B cell (primary cell): Measurements from ENCODE around the gene CLCN1. TPM values are rescaled to one million over a fixed set of nuclear protein-coding genes. Genes with fewer than 3 reads are reported as not detected.

Experiments
- ATAC-seq: fragments of 200-7000 bp; cut with Tn5 transposase; one replicate; pipeline ENCODE4 v1.10.0; 2021; ENCODE audit warnings: low read depth, mild to moderate bottlenecking, moderate number of reproducible peaks, moderate library complexity
- CTCF ChIA-PET: fragments of 350-600 bp; sonication (Branson Sonifier 250); formaldehyde crosslinking; loops from one replicate; lab custom pipeline; 2021; ENCODE audit warnings: antibody characterized with exemption, inconsistent platforms; lab: Charles Lee
- POLR2A ChIA-PET: fragments of 350-600 bp; sonication (Branson Sonifier 250); formaldehyde crosslinking; loops from one replicate; lab custom pipeline; 2021; ENCODE audit warnings: antibody characterized with exemption; lab: Charles Lee
- DNase-seq: peaks from one replicate; pipeline ENCODE4 v3.0.0; 2013
- H2AFZ ChIP-seq: 2 replicates; pipeline ENCODE4 v1.6.1; 2012; ENCODE audit warnings: mild to moderate bottlenecking, low read depth, low read length; ENCODE audit not compliant: insufficient read depth, poor library complexity, severe bottlenecking
- H3K27ac ChIP-seq, 2 donors: 1 replicate in 1 of 2; 2 replicates in 1 of 2; pipeline ENCODE4 v1.5.1; 2012 to 2013; ENCODE audit warnings: low read length in 2 of 2, mild to moderate bottlenecking in 2 of 2, moderate library complexity in 1 of 2
- H3K27me3 ChIP-seq, 4 experiments: fragments of 200-600 bp in 1 of 4; sonication (generic) in 1 of 4; replicated peaks in 1 of 4; 1 replicate in 2 of 4; 2 replicates in 2 of 4; pipeline versions ENCODE4 v1.6.1 to v1.7.0; 2013 to 2016; ENCODE audit warnings: low read length in 3 of 4, mild to moderate bottlenecking in 2 of 4, mixed read lengths in 1 of 4, moderate library complexity in 1 of 4; ENCODE audit not compliant: insufficient read depth in 4 of 4, control insufficient read depth in 3 of 4; ENCODE audit errors: control extremely low read depth in 1 of 4
- H3K36me3 ChIP-seq, 2 experiments: replicated peaks in 1 of 2; 1 replicate in 1 of 2; 2 replicates in 1 of 2; pipeline versions ENCODE4 v1.6.1 to v1.7.1; 2013; ENCODE audit warnings: low read length in 1 of 2; ENCODE audit not compliant: insufficient read depth in 2 of 2, control insufficient read depth in 1 of 2; ENCODE audit errors: control extremely low read depth in 1 of 2, extremely low read depth in 1 of 2
- H3K4me1 ChIP-seq, 2 donors: fragments of 200-600 bp in 1 of 2; sonication (generic) in 1 of 2; 1 replicate in 1 of 2; 2 replicates in 1 of 2; pipeline versions ENCODE4 v1.5.1 to v1.6.1; 2013 to 2017; ENCODE audit warnings: low read length in 2 of 2; ENCODE audit not compliant: control insufficient read depth in 2 of 2, insufficient read depth in 2 of 2
- H3K4me2 ChIP-seq: replicated peaks from 2 replicates; pipeline ENCODE3; 2012; ENCODE audit warnings: mild to moderate bottlenecking, low read depth, low read length; ENCODE audit not compliant: poor library complexity, severe bottlenecking
- H3K4me3 ChIP-seq, 5 experiments: fragments of 200-600 bp in 1 of 5; sonication (generic) in 1 of 5; 1 replicate in 3 of 5; 2 replicates in 2 of 5; pipeline versions ENCODE4 v1.5.1 to v1.7.0; 2011 to 2016; ENCODE audit warnings: low read length in 4 of 5, mild to moderate bottlenecking in 4 of 5, low read depth in 2 of 5, control low read depth in 1 of 5, moderate library complexity in 1 of 5; ENCODE audit not compliant: insufficient read depth in 1 of 5; ENCODE audit errors: control extremely low read depth in 1 of 5, extremely low read depth in 1 of 5
- H3K79me2 ChIP-seq: fragments of 200-600 bp; sonication (generic); one replicate; pipeline ENCODE4 v1.6.0; 2016; ENCODE audit warnings: low read length; ENCODE audit not compliant: control insufficient read depth, insufficient read depth
- H3K9ac ChIP-seq: fragments of 200-600 bp; sonication (generic); 2 replicates; pipeline ENCODE4 v1.6.1; 2017; ENCODE audit warnings: mild to moderate bottlenecking, low read length, moderate library complexity
- H3K9me3 ChIP-seq, 3 donors: one replicate each; pipeline versions ENCODE4 v1.6.1 to v1.7.1; 2013; ENCODE audit warnings: low read length in 2 of 3; ENCODE audit not compliant: control insufficient read depth in 2 of 3, insufficient read depth in 1 of 3; ENCODE audit errors: control extremely low read depth in 1 of 3
- H4K20me1 ChIP-seq: 2 replicates; pipeline ENCODE4 v1.6.0; 2012; ENCODE audit warnings: mild to moderate bottlenecking, low read length; ENCODE audit not compliant: insufficient read depth, control insufficient read depth, poor library complexity, severe bottlenecking
- H3K27ac Mint-ChIP-seq: one replicate; pipeline ENCODE4 v1.8.0; 2021; ENCODE audit warnings: mixed read lengths
- H3K27me3 Mint-ChIP-seq: one replicate; pipeline ENCODE4 v1.8.0; 2021; ENCODE audit warnings: mixed read lengths
- H3K4me1 Mint-ChIP-seq: one replicate; pipeline ENCODE4 v1.8.0; 2021; ENCODE audit warnings: mixed read lengths
- H3K4me3 Mint-ChIP-seq: one replicate; pipeline ENCODE4 v1.8.0; 2021; ENCODE audit warnings: mixed read lengths
- H3K9me3 Mint-ChIP-seq: one replicate; pipeline ENCODE4 v1.8.0; 2022; ENCODE audit warnings: mixed read lengths; ENCODE audit not compliant: insufficient read depth
- EZH2 ChIP-seq: IDR thresholded peaks from 2 replicates; pipeline ENCODE4 v1.6.1; 2012; ENCODE audit warnings: borderline replicate concordance, low read depth, mild to moderate bottlenecking, moderate library complexity, low read length; ENCODE audit not compliant: insufficient read depth, poor library complexity, severe bottlenecking
- WGBS: methylation state at CpG from one replicate; pipeline ENCODE4 v1.1.5; 2013; ENCODE audit warnings: missing lambda C conversion rate; ENCODE audit not compliant: insufficient coverage; 5-methylcytosine and 5-hydroxymethylcytosine counted together
- intact Hi-C: fragments of 100-400 bp; cut with micrococcal nuclease; formaldehyde crosslinking; loops from one replicate; pipeline ENCODE4 v1.10.0; 2022
- polyA plus RNA-seq: library from polyadenylated mRNA; depleted of rRNA; stranded (reverse); fragments of >200 nt; gene quantifications from 2 replicates; pipeline ENCODE4 v1.2.3, GENCODE V29; 2012
- total RNA-seq, 2 donors: library from RNA; stranded (reverse); fragments of 120-200 nt in 1 of 2; gene quantifications; 1 replicate in 1 of 2; 2 replicates in 1 of 2; pipeline versions ENCODE4 v1.2.3 to v1.2.4, GENCODE V29; 2013 to 2022
- TF ChIP-seq, protein P1 (sequence below): fragments of 200-600 bp; IDR thresholded peaks from one replicate; pipeline ENCODE4 v1.8.0; 2022; ENCODE audit warnings: antibody characterized with exemption, mild to moderate bottlenecking

Gene CLCN1
- total and polyA plus RNA-seq, 2 donors (not counting 1 experiment from before 2014, with no cell fraction given), result not detected

GRCh38 chr7:143375298-143376034 lies 59.6 kb downstream of the CLCN1 start:
- DNase-seq (peak; percentile 30), ATAC-seq (peak; percentile 31)
- Histone ChIP-seq H3K9me3 (no peaks in the 10 kb centered on the region), H3K9ac (no peak overlapping the region), H3K4me3 (no peak overlapping the region), H2AFZ (peak overlapping the region; percentile 67), H3K4me1 (peaks cover 32 to 38% of the 10 kb centered on the region in 2 donors), H4K20me1 (no peaks in the 10 kb centered on the region), H3K79me2 (no peaks in the 10 kb centered on the region), H3K4me2 (peak overlapping the region; percentile 49), H3K36me3 (no peaks in the 10 kb centered on the region), H3K27me3 (no peaks in the 10 kb centered on the region), H3K27ac (peak overlapping the region; percentile 43 to 48)
- Mint-ChIP-seq H3K4me1 (peaks cover 46% of the 10 kb centered on the region), H3K4me3 (peak overlapping the region; percentile 67), H3K9me3 (no peaks in the 10 kb centered on the region), H3K27me3 (no peaks in the 10 kb centered on the region), H3K27ac (peak overlapping the region; percentile 76)
- TF ChIP-seq EZH2, result no peak
- TF ChIP-seq, protein P1, sequence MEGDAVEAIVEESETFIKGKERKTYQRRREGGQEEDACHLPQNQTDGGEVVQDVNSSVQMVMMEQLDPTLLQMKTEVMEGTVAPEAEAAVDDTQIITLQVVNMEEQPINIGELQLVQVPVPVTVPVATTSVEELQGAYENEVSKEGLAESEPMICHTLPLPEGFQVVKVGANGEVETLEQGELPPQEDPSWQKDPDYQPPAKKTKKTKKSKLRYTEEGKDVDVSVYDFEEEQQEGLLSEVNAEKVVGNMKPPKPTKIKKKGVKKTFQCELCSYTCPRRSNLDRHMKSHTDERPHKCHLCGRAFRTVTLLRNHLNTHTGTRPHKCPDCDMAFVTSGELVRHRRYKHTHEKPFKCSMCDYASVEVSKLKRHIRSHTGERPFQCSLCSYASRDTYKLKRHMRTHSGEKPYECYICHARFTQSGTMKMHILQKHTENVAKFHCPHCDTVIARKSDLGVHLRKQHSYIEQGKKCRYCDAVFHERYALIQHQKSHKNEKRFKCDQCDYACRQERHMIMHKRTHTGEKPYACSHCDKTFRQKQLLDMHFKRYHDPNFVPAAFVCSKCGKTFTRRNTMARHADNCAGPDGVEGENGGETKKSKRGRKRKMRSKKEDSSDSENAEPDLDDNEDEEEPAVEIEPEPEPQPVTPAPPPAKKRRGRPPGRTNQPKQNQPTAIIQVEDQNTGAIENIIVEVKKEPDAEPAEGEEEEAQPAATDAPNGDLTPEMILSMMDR, result no peak
- intact Hi-C loops, result loop anchor here (10.0 kb wide), 1 partner anchor 51 kb away; no protein-coding TSS in a partner anchor
- ChIA-PET CTCF (interaction anchor here (0.9 to 4.4 kb wide), 6 partner anchors 8 to 135 kb away, joined by 3 to 19 read pairs (median 4); no protein-coding TSS in a partner anchor), POLR2A (no interaction called here)
- WGBS, result 11% methylated on average over 3 of the region's 7 CpGs

DNA sequence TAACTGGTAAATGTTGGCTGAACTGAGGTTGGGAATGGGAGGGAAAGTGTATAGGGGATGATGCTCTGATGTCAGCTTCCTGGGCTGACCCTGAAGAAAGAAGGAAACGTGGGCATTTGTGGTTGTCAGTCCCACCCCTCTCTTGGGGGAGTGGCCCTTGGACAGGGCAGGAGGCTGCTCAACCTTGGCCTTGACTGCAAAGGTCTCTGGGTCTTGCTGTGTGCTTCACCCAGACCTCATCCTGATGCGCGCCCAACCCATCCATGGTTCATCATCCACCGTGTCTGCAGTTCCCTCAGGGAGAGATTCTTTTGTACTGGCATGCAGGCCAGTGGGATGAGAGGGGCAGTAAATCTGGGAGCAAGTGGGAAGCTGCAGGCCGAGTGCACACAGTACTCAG lies 60.5 kb downstream of the CLCN1 start:
- Histone ChIP-seq H3K4me3 (no peak overlapping the region), H3K27me3 (no peaks in the 10 kb centered on the region), H3K9ac (no peak overlapping the region), H3K4me2 (no peak overlapping the region), H3K4me1 (peaks cover 32 to 38% of the 10 kb centered on the region in 2 donors), H3K9me3 (no peaks in the 10 kb centered on the region), H4K20me1 (no peaks in the 10 kb centered on the region), H3K27ac (no peak overlapping the region), H2AFZ (no peak overlapping the region), H3K36me3 (no peaks in the 10 kb centered on the region), H3K79me2 (no peaks in the 10 kb centered on the region)
- Mint-ChIP-seq H3K9me3 (no peaks in the 10 kb centered on the region), H3K4me3 (no peak overlapping the region), H3K4me1 (peaks cover 46% of the 10 kb centered on the region), H3K27ac (peak overlapping the region; percentile 37), H3K27me3 (no peaks in the 10 kb centered on the region)
- 83% methylated on average over 4 of the region's 5 CpGs for WGBS
- ChIA-PET POLR2A (no interaction called here), CTCF (interaction anchor here (1.4 to 4.4 kb wide), 2 partner anchors 9 to 136 kb away, joined by 3 to 19 read pairs; no protein-coding TSS in a partner anchor)
- intact Hi-C loops, result loop anchor here (10.0 kb wide), 1 partner anchor 52 kb away; no protein-coding TSS in a partner anchor
- DNase-seq (no peak), ATAC-seq (no peak)
- no peak for TF ChIP-seq EZH2
- TF ChIP-seq, protein P1, result no peak
